PFSK-1 (cell line): Measurements from ENCODE around the gene NCAM1.

Experiments used
- FOXP2 ChIP-seq: optimal IDR thresholded peaks from 2 replicates; pipeline ENCODE3; 2011; ENCODE audit warnings: borderline replicate concordance, control low read depth, inconsistent platforms; ENCODE audit not compliant: insufficient read depth; ENCODE audit errors: extremely low read length, extremely low read depth
- POLR2AphosphoS5 ChIP-seq: IDR thresholded peaks from 2 replicates; pipeline ENCODE4 v1.6.1; 2012; ENCODE audit warnings: low read depth, mild to moderate bottlenecking, control low read depth, low read length, moderate library complexity
- REST ChIP-seq, 2 experiments: IDR thresholded peaks; 2 replicates each; pipeline versions ENCODE4 v1.6.1 to v1.8.0; 2011 to 2012; ENCODE audit warnings: low read depth in 2 of 2, low read length in 2 of 2, control low read depth in 1 of 2, inconsistent platforms in 1 of 2, mild to moderate bottlenecking in 1 of 2, moderate library complexity in 1 of 2; ENCODE audit not compliant: insufficient read depth in 1 of 2
- SIN3A ChIP-seq: IDR thresholded peaks from 2 replicates; pipeline ENCODE4 v1.6.1; 2012; ENCODE audit warnings: mild to moderate bottlenecking, low read length, moderate library complexity, borderline replicate concordance; ENCODE audit not compliant: insufficient read depth
- TAF1 ChIP-seq: IDR thresholded peaks from 2 replicates; pipeline ENCODE4 v1.6.1; 2012; ENCODE audit warnings: low read length, control low read depth, borderline replicate concordance; ENCODE audit not compliant: insufficient read depth

Gene NCAM1

GRCh38 chr11:113276466-113276865 lies 315.2 kb downstream of the NCAM1 start:
- TF ChIP-seq FOXP2 (no peak), TAF1 (no peak), POLR2AphosphoS5 (no peak), SIN3A (no peak), REST (IDR thresholded peaks at IDR 0.05; ENCODE audit: insufficient read depth in 1 of 2, low read depth in 2 of 2, low read length in 2 of 2) (no peak)

- no peak for TF ChIP-seq TAF1
- no peak for TF ChIP-seq REST (IDR thresholded peaks at IDR 0.05; ENCODE audit: insufficient read depth in 1 of 2, low read depth in 2 of 2, low read length in 2 of 2)
- TF ChIP-seq SIN3A: no peak
- TF ChIP-seq POLR2AphosphoS5: no peak
- TF ChIP-seq FOXP2: no peak
Measured at GRCh38 chr11:113277907-113278306, 316.7 kb downstream of the NCAM1 start.

GRCh38 chr11:113278481-113278880 lies 317.3 kb downstream of the NCAM1 start:
- no peak for TF ChIP-seq TAF1
- no peak for TF ChIP-seq POLR2AphosphoS5
- no peak for TF ChIP-seq FOXP2
- no peak for TF ChIP-seq SIN3A

GRCh38 chr11:113278925-113279324 lies 317.7 kb downstream of the NCAM1 start:
- no peak for TF ChIP-seq TAF1
- no peak for TF ChIP-seq SIN3A
- TF ChIP-seq REST (IDR thresholded peaks at IDR 0.05; ENCODE audit: insufficient read depth in 1 of 2, low read depth in 2 of 2, low read length in 2 of 2): no peak
- TF ChIP-seq FOXP2: no peak
- no peak for TF ChIP-seq POLR2AphosphoS5

DNA sequence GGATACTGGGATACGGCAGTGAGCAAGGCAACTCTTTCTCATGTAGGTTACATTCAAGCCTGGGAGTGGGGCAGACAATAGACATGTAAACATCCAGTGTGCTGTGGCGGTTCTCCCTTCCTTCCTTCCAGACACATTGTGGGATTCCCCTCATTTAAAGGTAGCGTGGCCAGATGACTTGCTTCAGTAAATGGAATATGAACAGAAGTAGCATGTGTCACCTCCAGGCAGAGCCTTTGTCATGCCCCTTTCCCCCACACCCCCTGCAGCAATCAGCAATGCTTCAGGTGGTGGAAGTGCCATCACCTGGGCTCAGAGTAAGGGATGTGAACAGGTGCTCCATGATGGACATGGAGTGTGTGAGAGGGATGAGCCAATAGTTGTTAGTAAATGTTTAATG lies 318.4 kb downstream of the NCAM1 start:
- no peak for TF ChIP-seq SIN3A
- no peak for TF ChIP-seq TAF1
- no peak for TF ChIP-seq POLR2AphosphoS5
- no peak for TF ChIP-seq FOXP2
- no peak for TF ChIP-seq REST (IDR thresholded peaks at IDR 0.05; ENCODE audit: insufficient read depth in 1 of 2, low read depth in 2 of 2, low read length in 2 of 2)
